Heart right ventricle (tissue), 16 donors: ENCODE results near the gene GUCA2B. TPM values are rescaled to one million over a fixed set of nuclear protein-coding genes. Genes with fewer than 3 reads are reported as not detected.

Experiments
- ATAC-seq, 8 donors: fragments of 200-7000 bp; cut with Tn5 transposase; one replicate each; pipeline ENCODE4 v1.9.1; 2020; ENCODE audit warnings: mild to moderate bottlenecking in 8 of 8, moderate library complexity in 8 of 8, moderate number of reproducible peaks in 1 of 8
- DNase-seq, 2 donors: peaks; one replicate each; pipeline ENCODE4 v3.0.0-alpha.2; 2020
- H3K27ac ChIP-seq, 10 donors: fragments of 200-600 bp; sonication (generic) in 2 of 10; one replicate each; pipeline versions ENCODE4 v1.5.0 to v1.8.0; 2020 to 2022; ENCODE audit warnings: mild to moderate bottlenecking in 3 of 10
- H3K27me3 ChIP-seq, 7 donors: fragments of 200-600 bp; one replicate each; pipeline ENCODE4 v1.8.0; 2021 to 2022; ENCODE audit warnings: mild to moderate bottlenecking in 2 of 7
- H3K36me3 ChIP-seq, 9 donors: fragments of 200-600 bp; sonication (generic) in 1 of 9; one replicate each; pipeline versions ENCODE4 v1.5.0 to v1.8.0; 2020 to 2022; ENCODE audit warnings: mild to moderate bottlenecking in 2 of 9
- H3K4me1 ChIP-seq, 9 donors: fragments of 200-600 bp; sonication (generic) in 1 of 9; one replicate each; pipeline versions ENCODE4 v1.5.0 to v1.8.0; 2020 to 2022; ENCODE audit warnings: mild to moderate bottlenecking in 4 of 9
- H3K4me3 ChIP-seq, 10 donors: fragments of 200-600 bp; sonication (generic) in 2 of 10; one replicate each; pipeline versions ENCODE4 v1.5.0 to v1.8.0; 2020 to 2022; ENCODE audit warnings: mild to moderate bottlenecking in 7 of 10, moderate library complexity in 2 of 10
- H3K9me3 ChIP-seq, 11 donors: fragments of 200-600 bp in 10 of 11; sonication (generic) in 2 of 11; one replicate each; pipeline versions ENCODE4 v1.5.0 to v1.8.0; 2013 to 2022; ENCODE audit warnings: mild to moderate bottlenecking in 2 of 11, control low read depth in 1 of 11, moderate library complexity in 1 of 11
- WGBS, 2 donors: extraction: QIAGEN DNeasy Blood & Tissue Kit; methylation state at CpG; one replicate each; pipeline ENCODE4 v1.1.7; 2013; ENCODE audit warnings: inconsistent platforms in 1 of 2; 5-methylcytosine and 5-hydroxymethylcytosine counted together
- intact Hi-C, 10 donors: fragments of 100-400 bp; cut with DNase I; formaldehyde crosslinking; loops; one replicate each; pipeline versions ENCODE4 v1.11.1 to v1.14.2; 2022
- polyA plus RNA-seq, 2 donors: library from polyadenylated mRNA; stranded (reverse); fragments of 200-250 nt; gene quantifications; one replicate each; pipeline ENCODE4 v1.2.3, GENCODE V29; 2013
- total RNA-seq, 10 donors: library from RNA; stranded (reverse); fragmentation: NEBNext Ultra II Directional in 3 of 10; extraction: Animal tissue kit (Norgen Biotek cat#: 25700) in 3 of 10; gene quantifications; one replicate each; pipeline versions ENCODE4 v1.2.1 to v1.2.4, GENCODE V29; 2021 to 2023
- TF ChIP-seq, protein P1 (sequence below), 9 donors: fragments of 200-600 bp; sonication (generic) in 2 of 9; IDR thresholded peaks; one replicate each; pipeline versions ENCODE4 v1.5.0 to v1.8.0; 2021 to 2022; ENCODE audit warnings: antibody characterized with exemption in 9 of 9, mild to moderate bottlenecking in 5 of 9, moderate library complexity in 1 of 9
- donor health status: Arrhythmogenic right ventricular cardiomyopathy.
- donor health status: ischemic (EF 13 %, LVEDD 7.1; RV severe dilation, severe dysfunction).
- donor health status: healthy with polysubstance abuse.
- donor health status: DM: no; HTN: yes; CAD: no.
- donor health status: DM: no; HTN: no; CAD: no.
- donor health status: ischemic (EF 25% LVEDD 6.9; RV normal size, moderate dysfunction).
- donor health status: ischemic (EF 25% LVEDD 5.7; RV mildly dilated, moderate dysfunction).
- donor health status: healthy.
- donor health status: DM: yes; HTN: yes; CAD: no.
- donor health status: Ischemic cardiomyopathy.
- donor health status: ischemic (EF 35%, LVEDD 5.7; RV mildly dilated, moderate dysfunction).
- donor health status: nonischemic (EF 11% LVEDD 7.7; RV severe dilation, severe dysfunction).
- donor health status: DM: yes; HTN: yes; CAD: no.
- donor health status: PGD.
- donor health status: ischemic (EF 29% LVEDD 5.4; RV normal size, mild dysfunction).
- donor health status: nonischemic (EF 23%, LVEDD 6.1; RV moderate dilation, normal function).

Gene GUCA2B
- total and polyA plus RNA-seq, 12 donors = 0.44 TPM; not detected in 11

DNA sequence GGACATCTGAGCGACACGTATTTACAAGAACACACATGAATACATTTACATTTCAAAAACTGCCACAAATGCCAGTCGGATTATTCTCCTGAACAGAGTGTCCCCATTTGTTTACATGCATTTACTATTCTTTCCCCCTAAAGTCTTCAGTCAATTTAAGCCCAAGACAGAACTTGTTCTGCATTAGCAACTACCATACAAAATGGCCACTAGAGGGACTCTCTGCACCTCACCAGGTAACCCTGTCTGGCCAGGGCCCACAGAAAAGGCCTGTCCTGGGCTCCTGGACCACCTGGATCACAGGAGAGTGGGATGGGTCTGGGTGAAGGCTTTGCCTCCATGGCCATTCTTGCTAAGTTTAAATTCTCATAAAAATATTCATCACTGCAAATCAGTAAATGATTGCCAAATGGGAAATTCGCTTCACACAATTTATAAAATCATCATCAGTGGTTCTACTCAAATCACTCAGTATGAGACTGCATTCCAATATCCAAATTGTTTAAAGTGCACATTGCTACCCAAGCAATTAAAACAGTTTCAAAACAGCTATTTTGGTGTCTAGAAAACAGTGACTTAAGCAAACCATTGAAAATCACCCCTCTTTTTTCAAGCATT lies 23.8 kb downstream of the GUCA2B start:
- TF ChIP-seq, protein P1, sequence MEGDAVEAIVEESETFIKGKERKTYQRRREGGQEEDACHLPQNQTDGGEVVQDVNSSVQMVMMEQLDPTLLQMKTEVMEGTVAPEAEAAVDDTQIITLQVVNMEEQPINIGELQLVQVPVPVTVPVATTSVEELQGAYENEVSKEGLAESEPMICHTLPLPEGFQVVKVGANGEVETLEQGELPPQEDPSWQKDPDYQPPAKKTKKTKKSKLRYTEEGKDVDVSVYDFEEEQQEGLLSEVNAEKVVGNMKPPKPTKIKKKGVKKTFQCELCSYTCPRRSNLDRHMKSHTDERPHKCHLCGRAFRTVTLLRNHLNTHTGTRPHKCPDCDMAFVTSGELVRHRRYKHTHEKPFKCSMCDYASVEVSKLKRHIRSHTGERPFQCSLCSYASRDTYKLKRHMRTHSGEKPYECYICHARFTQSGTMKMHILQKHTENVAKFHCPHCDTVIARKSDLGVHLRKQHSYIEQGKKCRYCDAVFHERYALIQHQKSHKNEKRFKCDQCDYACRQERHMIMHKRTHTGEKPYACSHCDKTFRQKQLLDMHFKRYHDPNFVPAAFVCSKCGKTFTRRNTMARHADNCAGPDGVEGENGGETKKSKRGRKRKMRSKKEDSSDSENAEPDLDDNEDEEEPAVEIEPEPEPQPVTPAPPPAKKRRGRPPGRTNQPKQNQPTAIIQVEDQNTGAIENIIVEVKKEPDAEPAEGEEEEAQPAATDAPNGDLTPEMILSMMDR (IDR thresholded peaks at IDR 0.05) = peak; percentile 45 to 78 (median 70)

DNA sequence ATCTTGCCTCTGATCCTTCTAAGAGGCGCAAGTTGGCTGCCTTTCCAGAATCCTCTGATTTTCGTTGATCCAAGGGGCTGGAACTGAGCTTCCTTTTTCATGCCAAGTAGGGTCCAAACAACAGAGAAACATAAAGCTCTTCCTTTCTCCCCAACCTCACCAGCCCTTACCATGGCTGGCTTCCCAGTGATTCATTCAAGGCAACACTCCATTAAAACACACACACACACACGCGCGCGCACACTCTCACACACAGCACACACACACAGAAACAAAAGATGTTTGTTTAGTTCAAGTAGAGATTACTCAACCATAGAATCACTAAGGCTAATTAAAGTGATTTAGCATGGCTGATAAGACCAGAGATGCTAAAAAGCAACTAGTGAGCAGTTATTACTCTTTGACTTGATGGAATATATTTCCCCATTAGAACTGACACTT lies 24.4 kb downstream of the GUCA2B start:
- peaks cover 5 to 51% (median 35%) of the 10 kb centered on the region in 9 donors for H3K4me1 ChIP-seq
- H3K9me3 ChIP-seq = no peaks in the 10 kb centered on the region
- H3K36me3 ChIP-seq = peaks cover 0 to 53% (median 0%) of the 10 kb centered on the region in 9 donors
- DNase-seq (no peak), ATAC-seq (no peak)
- peak overlapping the region in 2 of 10 donors; percentile 2 to 41 for H3K27ac ChIP-seq
- no peak overlapping the region for H3K4me3 ChIP-seq
- 69 to 71% methylated on average over 6 of the region's 6 CpGs for WGBS, 2 donors
- H3K27me3 ChIP-seq = no peaks in the 10 kb centered on the region
- intact Hi-C loops = loop anchor here in 8 of 10 donors (5.0 to 10.0 kb wide), 11 partner anchors 143 to 603 kb away; partner anchors contain the start of genes FOXJ3 (in 5 of the 8) and CCDC30 (in 1 of the 8)
- TF ChIP-seq, protein P1 (IDR thresholded peaks at IDR 0.05) = no peak

More for the DNA sequence above, 23.8 kb downstream of the GUCA2B start:
- intact Hi-C loops = loop anchor here in 8 of 10 donors (5.0 to 10.0 kb wide), 11 partner anchors 142 to 602 kb away; partner anchors contain the start of genes FOXJ3 (in 5 of the 8) and CCDC30 (in 1 of the 8)
- 80 to 83% methylated on average over 4 of the region's 4 CpGs for WGBS, 2 donors
- Histone ChIP-seq H3K27me3 (no peaks in the 10 kb centered on the region), H3K36me3 (peaks cover 0 to 47% (median 0%) of the 10 kb centered on the region in 9 donors), H3K4me1 (peaks cover 5 to 56% (median 38%) of the 10 kb centered on the region in 9 donors), H3K4me3 (no peak overlapping the region), H3K9me3 (no peaks in the 10 kb centered on the region), H3K27ac (peak overlapping the region in 1 of 10 donors; percentile 41)
- no peak for ATAC-seq
- DNase-seq = no peak

DNA sequence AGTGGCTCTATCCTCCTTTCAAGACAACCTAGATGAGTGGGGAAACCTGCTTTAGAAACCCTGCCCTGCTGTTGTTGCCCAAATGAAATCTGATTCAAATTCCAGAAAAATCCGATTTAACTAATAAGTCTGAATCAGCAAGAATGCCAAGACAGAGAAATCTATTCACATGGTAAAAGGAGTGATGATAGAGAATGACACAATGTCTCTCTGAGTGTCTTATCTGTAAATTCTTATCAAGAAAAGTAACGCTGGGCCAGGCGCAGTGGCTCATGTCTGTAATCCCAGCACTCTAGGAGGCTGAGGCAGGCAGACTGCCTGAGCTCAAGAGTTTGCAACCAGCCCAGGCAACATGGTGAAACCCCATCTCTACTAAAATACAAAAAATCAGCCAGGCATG lies 25.0 kb downstream of the GUCA2B start:
- Histone ChIP-seq H3K27me3 (no peaks in the 10 kb centered on the region), H3K4me3 (no peak overlapping the region), H3K9me3 (no peaks in the 10 kb centered on the region), H3K36me3 (peaks cover 0 to 56% (median 0%) of the 10 kb centered on the region in 9 donors), H3K27ac (peak overlapping the region in 2 of 10 donors; percentile 2 to 36), H3K4me1 (peaks cover 5 to 44% (median 28%) of the 10 kb centered on the region in 9 donors)
- TF ChIP-seq, protein P1 (IDR thresholded peaks at IDR 0.05) = no peak
- intact Hi-C loops = loop anchor here in 8 of 10 donors (5.0 to 10.0 kb wide), 11 partner anchors 143 to 603 kb away; partner anchors contain the start of genes FOXJ3 (in 5 of the 8) and CCDC30 (in 1 of the 8)
- DNase-seq (no peak), ATAC-seq (peak in 1 of 8 donors; percentile 23)
- WGBS, 2 donors = 44 to 50% methylated on average over 3 of the region's 3 CpGs

DNA sequence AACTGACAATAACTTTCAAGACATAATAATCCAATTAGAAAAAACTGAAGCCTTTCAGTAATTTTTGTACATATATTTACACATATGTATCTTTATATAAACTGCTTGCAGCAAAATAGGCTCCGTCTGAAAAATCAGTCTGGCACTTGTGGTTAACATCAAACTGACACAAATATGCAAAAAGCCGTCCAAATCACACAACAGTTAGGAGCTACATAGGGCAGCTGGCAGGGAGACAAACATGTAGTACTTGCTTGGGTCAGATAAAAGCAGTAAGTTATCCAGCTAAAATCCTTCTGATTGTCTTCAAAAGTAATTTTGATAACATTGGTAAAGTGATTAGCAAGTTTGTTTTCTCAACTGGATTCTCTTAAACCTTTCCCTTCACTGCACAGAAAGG lies 26.1 kb downstream of the GUCA2B start:
- no peaks in the 10 kb centered on the region for H3K9me3 ChIP-seq
- no peak overlapping the region for H3K4me3 ChIP-seq
- H3K27me3 ChIP-seq = no peaks in the 10 kb centered on the region
- peaks cover 0 to 66% (median 0%) of the 10 kb centered on the region in 9 donors for H3K36me3 ChIP-seq
- peak overlapping the region in 1 of 10 donors; percentile 20 for H3K27ac ChIP-seq
- intact Hi-C loops = loop anchor here in 8 of 10 donors (5.0 to 10.0 kb wide), 11 partner anchors 144 to 604 kb away; partner anchors contain the start of genes FOXJ3 (in 5 of the 8) and CCDC30 (in 1 of the 8)
- peaks cover 0 to 34% (median 20%) of the 10 kb centered on the region in 9 donors for H3K4me1 ChIP-seq
- DNase-seq (no peak), ATAC-seq (no peak)
- WGBS, 2 donors = 17 to 27% methylated on average over 2 of the region's 2 CpGs
- TF ChIP-seq, protein P1 (IDR thresholded peaks at IDR 0.05) = no peak
